ENCODE data around the gene ZNF511.

ZNF511 gene

DNA sequence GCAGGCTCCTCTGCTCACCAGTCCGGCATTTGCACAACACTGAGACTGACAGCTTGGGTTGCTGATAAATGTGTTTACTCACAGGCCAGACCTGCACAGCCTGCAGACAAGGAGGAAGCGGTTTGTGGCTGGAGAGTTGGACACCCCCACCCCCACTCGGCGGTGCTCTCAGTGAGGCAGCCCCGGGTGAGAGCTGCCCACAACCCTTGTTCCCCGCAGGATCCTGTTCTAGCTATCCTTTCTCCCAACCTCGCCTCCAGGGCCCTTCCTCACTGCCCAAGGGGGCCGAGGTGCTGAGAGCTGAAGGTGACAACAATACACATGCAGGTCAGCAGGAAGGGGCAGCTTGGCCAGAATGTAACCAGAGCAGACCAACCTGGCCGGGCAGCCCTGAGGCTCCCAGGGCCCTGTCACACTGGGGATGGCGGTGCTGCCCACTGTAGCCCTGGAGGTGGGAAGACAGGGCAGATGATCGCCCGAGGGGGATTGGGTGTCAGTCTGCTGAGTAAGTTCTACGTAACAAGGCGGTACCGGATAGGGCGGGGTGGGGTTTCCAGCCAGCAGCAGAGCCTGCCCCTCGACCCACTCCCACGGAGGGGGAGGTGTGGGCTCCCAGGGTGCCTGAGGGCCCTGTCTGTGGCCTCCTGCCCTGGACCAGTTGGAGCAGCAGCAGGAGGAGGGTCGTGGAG lies 30.0 kb upstream of the ZNF511 start:
- Histone ChIP-seq H3K9me3 (no peaks in the 10 kb centered on the region), H3K4me3 (no peak overlapping the region), H3K27me3 (ENCODE audit: low read depth) (no peaks in the 10 kb centered on the region), H3K36me3 (replicated peaks) (peaks cover 29% of the 10 kb centered on the region), H3K4me1 (no peaks in the 10 kb centered on the region)
- in situ Hi-C loops (cut with MboI; ENCODE audit: low sequenced_read_pairs): no loop called here
- DNase-seq (ENCODE audit: low spot score in 2 of 2): no peak

DNA sequence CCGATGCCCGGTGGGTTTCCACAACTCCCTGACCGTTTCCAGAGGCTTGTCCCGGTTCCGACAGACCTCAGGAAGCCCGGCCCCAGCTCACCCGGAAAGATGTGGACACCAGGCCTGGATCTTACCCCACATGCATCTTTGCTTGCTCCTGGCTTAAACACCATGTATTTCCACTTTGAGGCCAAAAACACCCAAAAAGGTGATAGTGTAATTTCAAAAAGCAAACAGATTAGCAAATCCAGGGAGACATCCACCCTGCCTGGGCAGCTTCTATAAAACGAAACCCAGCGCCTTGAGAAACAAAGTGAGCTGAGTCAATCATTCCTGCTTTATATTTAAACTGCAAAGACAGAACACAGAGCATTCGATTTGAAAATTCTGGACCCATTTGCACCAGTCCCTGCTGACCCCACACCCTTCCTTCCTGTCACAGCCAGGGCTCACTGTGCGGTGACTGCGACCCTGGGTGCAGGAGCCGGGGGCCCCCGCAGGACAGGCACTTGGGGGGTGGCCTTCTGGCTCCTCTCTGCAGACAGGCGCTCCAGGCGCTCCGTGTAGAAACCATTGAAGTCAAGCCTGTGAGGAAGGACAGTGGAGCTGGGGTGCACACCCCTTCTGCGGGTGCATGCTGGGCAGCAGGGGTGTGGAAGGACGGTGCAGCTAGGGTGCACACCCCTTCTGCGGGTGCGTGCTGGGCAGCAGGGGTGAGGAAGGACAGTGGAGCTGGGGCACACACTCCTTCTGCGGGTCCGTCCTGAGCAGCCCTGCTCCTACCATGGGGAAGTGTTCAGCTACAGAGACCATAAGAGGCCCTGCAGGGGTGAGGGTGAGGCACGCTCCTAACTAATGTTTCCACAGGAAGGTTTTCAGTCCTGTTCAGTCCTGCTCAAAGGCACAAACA lies 29.1 kb upstream of the ZNF511 start:
- in situ Hi-C loops (cut with MboI; ENCODE audit: low sequenced_read_pairs): no loop called here
- Histone ChIP-seq H3K4me3 (no peak overlapping the region), H3K4me1 (no peaks in the 10 kb centered on the region), H3K9me3 (no peaks in the 10 kb centered on the region), H3K27me3 (ENCODE audit: low read depth) (no peaks in the 10 kb centered on the region), H3K36me3 (replicated peaks) (peaks cover 37% of the 10 kb centered on the region)
- DNase-seq (ENCODE audit: low spot score in 2 of 2): no peak

DNA sequence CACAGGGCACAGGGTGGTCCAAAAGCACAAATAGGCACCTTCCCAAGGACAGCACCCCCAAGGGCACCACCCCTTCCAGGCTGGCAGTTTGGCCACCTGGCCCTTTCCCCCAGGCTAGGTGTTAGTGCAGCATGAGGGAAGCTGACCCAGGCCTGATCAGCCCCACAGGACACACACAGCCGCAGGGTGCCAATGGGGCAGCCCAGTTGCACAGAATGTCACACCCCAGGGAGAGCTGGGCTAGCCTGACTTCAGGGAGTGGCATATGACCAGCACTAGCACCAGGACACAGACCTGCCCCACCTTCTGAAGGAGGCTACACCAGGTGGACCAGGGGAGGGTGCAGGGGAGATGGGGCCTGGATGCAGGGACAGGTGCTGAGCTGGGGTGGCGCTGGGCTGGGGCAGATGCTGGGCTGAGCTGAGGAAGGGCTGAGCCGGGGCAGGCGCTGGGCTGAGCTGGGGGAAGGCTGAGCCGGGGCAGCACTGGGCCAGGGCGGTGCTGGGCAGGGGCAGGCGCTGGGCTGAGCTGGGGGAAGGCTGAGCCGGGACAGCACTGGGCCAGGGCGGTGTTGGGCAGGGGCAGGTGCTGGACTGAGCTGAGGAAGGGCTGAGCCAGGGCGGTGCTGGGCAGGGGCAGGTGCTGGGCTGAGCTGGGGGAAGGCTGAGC lies 28.2 kb upstream of the ZNF511 start:
- no peak for DNase-seq (ENCODE audit: low spot score in 2 of 2)
- H3K4me3 ChIP-seq: no peak overlapping the region
- no peaks in the 10 kb centered on the region for H3K9me3 ChIP-seq
- peaks cover 47% of the 10 kb centered on the region for H3K36me3 ChIP-seq (replicated peaks)
- no peaks in the 10 kb centered on the region for H3K4me1 ChIP-seq
- in situ Hi-C loops (cut with MboI; ENCODE audit: low sequenced_read_pairs): no loop called here
- H3K27me3 ChIP-seq (ENCODE audit: low read depth): no peaks in the 10 kb centered on the region

DNA sequence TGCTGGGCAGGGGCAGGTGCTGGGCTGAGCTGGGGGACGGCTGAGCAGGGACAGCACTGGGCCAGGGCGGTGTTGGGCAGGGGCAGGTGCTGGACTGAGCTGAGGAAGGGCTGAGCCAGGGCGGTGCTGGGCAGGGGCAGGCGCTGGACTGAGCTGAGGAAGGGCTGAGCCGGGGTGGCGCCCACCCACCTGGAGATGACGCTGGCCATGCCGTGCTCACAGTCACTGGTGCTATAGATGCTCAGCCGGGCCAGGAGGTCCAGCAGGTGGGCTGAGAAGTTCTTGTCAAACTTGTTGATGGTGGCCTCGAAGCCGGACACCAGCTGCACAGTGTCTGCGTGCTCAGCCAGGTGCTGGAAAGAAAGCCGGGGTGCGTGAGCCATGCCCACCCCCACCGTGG lies 27.6 kb upstream of the ZNF511 start:
- Histone ChIP-seq H3K4me1 (no peaks in the 10 kb centered on the region), H3K4me3 (no peak overlapping the region), H3K36me3 (replicated peaks) (peaks cover 50% of the 10 kb centered on the region), H3K9me3 (no peaks in the 10 kb centered on the region), H3K27me3 (ENCODE audit: low read depth) (no peaks in the 10 kb centered on the region)
- in situ Hi-C loops (cut with MboI; ENCODE audit: low sequenced_read_pairs): no loop called here
- no peak for DNase-seq (ENCODE audit: low spot score in 2 of 2)

DNA sequence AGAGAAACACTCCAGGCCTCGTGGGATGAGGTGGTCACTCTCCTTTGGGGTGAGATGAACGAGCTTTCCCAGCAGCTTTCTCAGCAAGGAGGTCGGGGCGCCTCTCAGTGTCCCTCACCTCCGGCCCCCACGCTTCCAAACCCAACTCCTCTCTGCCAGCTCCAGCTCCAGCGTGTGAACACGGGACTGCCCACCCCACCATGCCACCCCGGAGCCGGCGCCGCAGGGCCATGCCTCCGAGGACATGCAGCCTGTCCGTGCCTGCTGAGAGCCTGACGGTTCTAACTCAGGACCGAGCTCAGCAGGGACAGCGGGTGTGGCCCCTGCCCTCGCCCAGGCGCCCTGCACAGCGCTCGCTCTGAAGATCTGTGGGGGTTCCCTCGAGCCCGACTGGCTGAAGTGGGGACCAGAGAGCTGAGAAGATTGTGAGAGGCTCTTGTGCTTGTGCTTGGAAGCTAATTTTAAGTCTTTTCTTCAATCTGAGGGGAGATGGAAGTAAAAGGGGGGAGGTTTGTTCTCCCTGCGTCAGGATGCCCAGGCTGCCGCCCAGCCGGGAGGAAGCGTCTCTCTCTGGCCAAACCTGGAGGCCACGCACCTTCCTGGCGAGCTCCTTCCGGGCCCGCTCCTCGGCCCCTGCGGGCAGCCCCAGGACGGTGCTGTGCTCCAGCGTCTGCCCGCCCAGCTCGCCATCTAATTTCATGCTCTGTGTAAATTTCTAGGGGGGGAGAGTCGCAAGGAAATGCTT lies 26.9 kb upstream of the ZNF511 start:
- Histone ChIP-seq H3K4me1 (no peaks in the 10 kb centered on the region), H3K9me3 (no peaks in the 10 kb centered on the region), H3K36me3 (replicated peaks) (peaks cover 54% of the 10 kb centered on the region), H3K27me3 (ENCODE audit: low read depth) (no peaks in the 10 kb centered on the region), H3K4me3 (no peak overlapping the region)
- in situ Hi-C loops (cut with MboI; ENCODE audit: low sequenced_read_pairs): no loop called here
- DNase-seq (ENCODE audit: low spot score in 2 of 2): no peak

DNA sequence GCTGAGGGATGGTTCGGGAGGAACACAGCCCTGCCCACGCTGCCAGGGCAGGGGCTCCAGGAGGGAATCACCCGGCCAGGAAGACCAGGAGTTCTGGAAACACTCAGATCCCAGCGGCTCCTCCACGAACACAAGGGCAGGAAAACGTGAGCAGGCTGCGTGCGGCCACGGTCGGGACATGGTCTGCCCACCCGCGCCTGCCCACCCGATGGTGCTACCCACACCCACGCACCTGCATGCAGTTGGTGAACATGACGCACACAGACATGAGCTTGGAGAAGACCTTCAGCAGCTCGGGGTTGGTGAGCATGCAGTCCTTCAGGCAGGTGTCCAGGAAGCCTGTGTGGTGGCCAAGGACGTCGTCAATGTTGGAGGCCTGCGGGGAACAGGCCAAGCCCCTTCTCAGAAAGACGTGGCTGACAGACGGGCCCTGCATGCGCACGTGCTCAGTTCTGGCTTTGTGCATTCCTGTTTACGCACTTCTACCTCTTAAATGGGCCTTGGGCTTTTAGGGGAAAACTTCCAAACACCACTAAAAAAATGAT lies 25.8 kb upstream of the ZNF511 start:
- in situ Hi-C loops (cut with MboI; ENCODE audit: low sequenced_read_pairs): no loop called here
- Histone ChIP-seq H3K36me3 (replicated peaks) (peaks cover 57% of the 10 kb centered on the region), H3K27me3 (ENCODE audit: low read depth) (no peaks in the 10 kb centered on the region), H3K4me3 (no peak overlapping the region), H3K9me3 (no peaks in the 10 kb centered on the region), H3K4me1 (no peaks in the 10 kb centered on the region)
- no peak for DNase-seq (ENCODE audit: low spot score in 2 of 2)

DNA sequence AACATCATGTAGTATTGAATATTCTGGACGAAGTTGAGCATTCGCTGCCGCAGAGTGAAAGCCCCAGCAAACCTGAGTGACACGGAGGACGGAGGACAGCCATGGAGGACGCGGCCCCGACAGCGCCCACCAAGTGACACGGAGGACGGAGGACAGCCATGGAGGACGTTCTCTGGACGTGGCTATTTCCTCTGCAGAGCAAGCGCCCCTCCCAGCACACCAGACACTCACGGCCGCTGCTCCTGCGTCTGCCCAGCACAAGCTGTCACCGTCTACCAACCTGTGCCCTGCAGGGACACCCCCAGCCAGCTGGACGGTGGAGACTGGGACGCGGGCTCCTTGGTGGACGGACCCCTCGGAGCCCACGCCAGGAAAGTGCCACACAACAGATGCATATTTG lies 24.8 kb upstream of the ZNF511 start:
- no peaks in the 10 kb centered on the region for H3K4me1 ChIP-seq
- DNase-seq (ENCODE audit: low spot score in 2 of 2): no peak
- peaks cover 63% of the 10 kb centered on the region for H3K36me3 ChIP-seq (replicated peaks)
- H3K9me3 ChIP-seq: no peaks in the 10 kb centered on the region
- H3K27me3 ChIP-seq (ENCODE audit: low read depth): no peaks in the 10 kb centered on the region
- no peak overlapping the region for H3K4me3 ChIP-seq
- in situ Hi-C loops (cut with MboI; ENCODE audit: low sequenced_read_pairs): no loop called here

DNA sequence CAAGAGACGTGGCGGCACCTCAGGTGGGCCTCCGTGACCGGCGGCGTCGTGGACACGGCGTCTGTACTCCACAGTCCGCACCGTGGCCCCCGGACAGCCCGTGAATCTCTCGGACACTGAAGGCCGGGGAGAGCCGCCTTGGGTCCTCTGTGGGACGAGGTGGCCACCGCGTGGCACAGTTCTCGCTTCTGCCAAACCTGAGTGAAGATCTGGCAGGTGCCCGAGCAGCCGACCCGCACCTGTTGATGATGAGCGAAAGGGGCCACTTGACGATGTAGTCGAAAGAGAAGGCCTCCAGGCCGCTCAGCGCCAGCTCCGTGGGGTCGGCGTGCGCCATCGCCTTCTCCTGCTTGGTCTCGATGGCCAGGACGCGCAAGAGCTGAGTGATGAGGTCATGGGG lies 23.5 kb upstream of the ZNF511 start:
- in situ Hi-C loops (cut with MboI; ENCODE audit: low sequenced_read_pairs): no loop called here
- DNase-seq (ENCODE audit: low spot score in 2 of 2): no peak
- H3K27me3 ChIP-seq (ENCODE audit: low read depth): no peaks in the 10 kb centered on the region
- H3K9me3 ChIP-seq: no peaks in the 10 kb centered on the region
- H3K36me3 ChIP-seq (replicated peaks): peaks cover 62% of the 10 kb centered on the region
- no peaks in the 10 kb centered on the region for H3K4me1 ChIP-seq
- H3K4me3 ChIP-seq: no peak overlapping the region

DNA sequence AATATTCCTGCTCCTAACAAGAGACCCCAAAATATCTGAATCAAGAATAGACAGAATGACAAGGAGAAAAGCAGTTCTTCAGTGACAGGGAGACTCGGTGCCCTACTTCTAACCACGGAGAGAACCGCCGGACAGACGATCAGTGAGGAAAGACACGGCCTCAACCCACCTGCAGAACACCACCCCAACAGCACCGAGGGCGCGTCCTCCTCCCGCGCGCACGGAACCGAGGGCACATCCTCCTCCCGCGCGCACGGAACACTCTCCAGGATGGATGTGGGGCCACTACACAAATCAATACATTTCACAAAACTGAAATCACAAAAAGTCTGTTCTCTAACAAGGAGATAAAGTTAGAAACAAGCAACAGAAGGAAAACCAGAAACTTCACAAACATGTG lies 22.3 kb upstream of the ZNF511 start:
- in situ Hi-C loops (cut with MboI; ENCODE audit: low sequenced_read_pairs): no loop called here
- H3K27me3 ChIP-seq (ENCODE audit: low read depth): no peaks in the 10 kb centered on the region
- H3K4me1 ChIP-seq: no peaks in the 10 kb centered on the region
- H3K36me3 ChIP-seq (replicated peaks): peaks cover 65% of the 10 kb centered on the region
- no peaks in the 10 kb centered on the region for H3K9me3 ChIP-seq
- no peak overlapping the region for H3K4me3 ChIP-seq
- DNase-seq (ENCODE audit: low spot score in 2 of 2): no peak

DNA sequence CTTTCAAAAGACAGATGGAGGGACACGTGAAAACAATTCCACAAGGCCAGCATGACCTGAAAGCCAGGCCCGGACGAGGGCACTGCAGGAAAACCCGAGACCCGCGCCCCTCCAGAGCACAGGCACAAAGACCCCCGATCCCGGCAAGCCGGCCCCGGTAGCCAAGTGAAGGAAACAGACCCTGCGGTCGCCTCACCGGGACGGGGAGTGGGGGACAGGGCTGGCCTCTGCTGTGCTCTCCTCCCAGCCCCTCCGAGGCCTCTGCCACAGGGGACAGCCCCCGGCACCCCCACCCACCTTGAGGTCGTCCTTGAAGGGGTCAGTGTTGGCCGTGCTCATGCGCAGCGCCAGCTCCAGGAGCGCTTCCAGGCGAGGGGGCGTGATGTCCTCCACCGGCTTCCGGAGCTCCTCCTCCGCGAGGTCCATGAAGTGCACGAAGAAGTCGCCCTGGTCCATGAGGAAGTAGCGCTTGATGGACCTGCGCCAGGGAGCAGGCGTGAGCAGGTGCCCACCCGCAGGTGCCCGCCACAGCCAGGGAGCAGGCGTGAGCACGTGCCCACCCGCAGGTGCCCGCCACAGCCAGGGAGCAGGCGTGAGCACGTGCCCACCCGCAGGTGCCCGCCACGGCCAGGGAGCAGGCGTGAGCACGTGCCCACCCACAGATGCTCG lies 20.7 kb upstream of the ZNF511 start:
- Histone ChIP-seq H3K9me3 (no peaks in the 10 kb centered on the region), H3K36me3 (replicated peaks) (peaks cover 54% of the 10 kb centered on the region), H3K27me3 (ENCODE audit: low read depth) (no peaks in the 10 kb centered on the region), H3K4me3 (no peak overlapping the region), H3K4me1 (no peaks in the 10 kb centered on the region)
- no peak for DNase-seq (ENCODE audit: low spot score in 2 of 2)
- in situ Hi-C loops (cut with MboI; ENCODE audit: low sequenced_read_pairs): no loop called here

DNA sequence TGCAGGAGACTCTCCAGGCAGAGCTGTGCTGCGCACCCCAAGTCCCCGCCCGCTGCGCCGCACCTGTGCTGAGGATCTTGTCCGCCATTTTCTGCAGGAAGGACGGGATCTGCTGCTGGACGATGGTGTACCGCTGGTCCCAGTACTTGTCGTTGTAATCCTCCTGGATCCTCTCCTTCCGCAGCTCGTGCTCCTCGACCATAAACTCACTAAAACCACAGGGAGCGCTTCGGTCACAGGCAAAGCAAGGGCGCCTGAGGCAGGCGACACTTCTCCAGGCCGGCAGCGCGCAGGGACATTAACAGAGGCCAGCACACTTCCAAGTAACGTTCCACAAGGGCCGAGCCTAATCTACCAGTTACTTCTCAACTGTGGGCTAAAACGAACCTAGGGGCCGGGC lies 19.0 kb upstream of the ZNF511 start:
- H3K36me3 ChIP-seq (replicated peaks): peaks cover 51% of the 10 kb centered on the region
- no peaks in the 10 kb centered on the region for H3K27me3 ChIP-seq (ENCODE audit: low read depth)
- no peak for DNase-seq (ENCODE audit: low spot score in 2 of 2)
- H3K9me3 ChIP-seq: no peaks in the 10 kb centered on the region
- in situ Hi-C loops (cut with MboI; ENCODE audit: low sequenced_read_pairs): no loop called here
- H3K4me3 ChIP-seq: no peak overlapping the region
- no peaks in the 10 kb centered on the region for H3K4me1 ChIP-seq

DNA sequence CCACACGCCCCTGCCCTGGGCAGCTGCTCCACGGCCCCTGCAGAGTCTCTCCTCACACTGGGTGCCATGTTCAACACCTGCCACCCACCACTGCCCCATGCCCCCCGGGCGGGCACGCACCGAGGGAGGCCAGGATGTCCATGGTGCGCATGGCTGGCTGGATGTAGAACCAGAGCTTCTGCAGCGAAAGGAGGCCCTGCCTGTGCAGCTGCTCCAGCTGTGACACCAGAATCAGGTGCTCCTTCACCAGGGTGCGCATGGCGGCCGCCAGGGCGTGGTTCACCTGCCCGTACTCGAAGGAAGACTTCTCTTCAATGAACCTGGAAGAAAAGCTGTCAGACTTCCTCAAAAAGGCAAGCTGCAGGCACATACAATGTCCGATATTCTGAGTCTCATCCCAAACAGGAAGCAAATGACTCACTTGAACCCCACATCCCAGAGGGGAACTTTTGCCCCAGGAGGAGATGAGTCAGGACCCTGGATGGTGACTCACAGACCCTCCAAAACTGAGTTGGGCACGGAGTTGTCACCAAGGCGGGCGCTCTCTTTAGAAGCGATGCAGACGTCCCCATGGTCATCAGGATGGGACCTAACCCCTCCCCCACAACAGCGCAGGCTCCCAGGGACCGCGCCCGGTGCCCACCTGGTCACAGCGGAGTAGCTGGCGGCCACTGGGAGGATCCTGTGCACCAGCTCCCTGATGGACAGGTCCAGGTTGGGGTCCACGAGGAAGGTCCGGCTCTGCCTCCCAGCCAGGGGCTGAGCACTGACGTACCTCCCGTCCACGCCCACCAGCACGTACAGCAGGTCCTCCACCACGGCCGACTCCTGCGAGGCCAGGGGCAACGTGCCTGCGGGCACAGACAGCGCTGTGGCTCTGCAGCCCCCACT lies 15.6 kb upstream of the ZNF511 start:
- H3K36me3 ChIP-seq (replicated peaks): peaks cover 60% of the 10 kb centered on the region
- in situ Hi-C loops (cut with MboI; ENCODE audit: low sequenced_read_pairs): no loop called here
- no peak for DNase-seq (ENCODE audit: low spot score in 2 of 2)
- no peaks in the 10 kb centered on the region for H3K4me1 ChIP-seq
- H3K27me3 ChIP-seq (ENCODE audit: low read depth): no peaks in the 10 kb centered on the region
- no peaks in the 10 kb centered on the region for H3K9me3 ChIP-seq
- no peak overlapping the region for H3K4me3 ChIP-seq
